Endothelial cell of umbilical vein (primary cell): ENCODE results near the gene CRACR2A.

Experiments
- CTCF ChIP-seq, 2 donors: IDR thresholded peaks; 1 replicate in 1 of 2; 2 replicates in 1 of 2; pipeline ENCODE4 v1.5.1; 2011; ENCODE audit warnings: low read length in 2 of 2, mild to moderate bottlenecking in 2 of 2, moderate library complexity in 2 of 2, control low read depth in 1 of 2, inconsistent platforms in 1 of 2, low read depth in 1 of 2; ENCODE audit not compliant: insufficient read depth in 1 of 2; ENCODE audit errors: extremely low read depth in 1 of 2
- EZH2 ChIP-seq: IDR thresholded peaks from 2 replicates; pipeline ENCODE4 v1.6.1; 2012; ENCODE audit warnings: borderline replicate concordance, low read depth, mild to moderate bottlenecking, moderate library complexity, low read length, inconsistent platforms; ENCODE audit not compliant: severe bottlenecking
- GATA2 ChIP-seq: IDR thresholded peaks from 2 replicates; pipeline ENCODE4 v1.7.0; 2011; ENCODE audit warnings: low read depth, mild to moderate bottlenecking, moderate library complexity, mixed read lengths, low read length; ENCODE audit not compliant: insufficient read length, insufficient read depth
- JUN ChIP-seq: IDR thresholded peaks from 2 replicates; pipeline ENCODE4 v1.6.1; 2011; ENCODE audit warnings: borderline replicate concordance, low read depth; ENCODE audit not compliant: insufficient read length, insufficient read depth
- MAX ChIP-seq: IDR thresholded peaks from 2 replicates; pipeline ENCODE4 v1.6.1; 2011; ENCODE audit not compliant: insufficient read depth, insufficient read length
- MYC ChIP-seq: IDR thresholded peaks from one replicate; pipeline ENCODE4 v1.6.1; 2011; ENCODE audit warnings: mild to moderate bottlenecking, low read depth, low read length
- POLR2A ChIP-seq: IDR thresholded peaks from 2 replicates; pipeline ENCODE4 v1.6.1; 2012; ENCODE audit warnings: low read depth, mild to moderate bottlenecking, control low read depth, low read length
- POLR2AphosphoS5 ChIP-seq: IDR thresholded peaks from 2 replicates; pipeline ENCODE4 v1.6.1; 2012; ENCODE audit warnings: low read depth, mild to moderate bottlenecking, control low read depth, low read length, moderate library complexity; ENCODE audit not compliant: insufficient read depth

- TF ChIP-seq CTCF (IDR thresholded peaks at IDR 0.05; ENCODE audit: extremely low read depth in 1 of 2, insufficient read depth in 1 of 2, low read depth in 1 of 2, low read length in 2 of 2), result no peak
- TF ChIP-seq JUN, result no peak
- TF ChIP-seq MYC, result no peak
- TF ChIP-seq EZH2, result no peak
- no peak for TF ChIP-seq POLR2A
- TF ChIP-seq GATA2, result no peak
- TF ChIP-seq POLR2AphosphoS5, result no peak
- TF ChIP-seq MAX, result no peak
Observed at GRCh38 chr12:3600039-3600720, 152.7 kb downstream of the CRACR2A start.
